OCI-LY3 (cell line): Measurements from ENCODE around the gene CHST4.

Source experiments
- H2AFZ ChIP-seq: fragments of 200-600, 300-600 bp; shearing (Covaris generic); 2 replicates; pipeline ENCODE4 v1.6.0; 2014; ENCODE audit warnings: antibody characterized with exemption, low read depth, low read length
- H3K27ac ChIP-seq: fragments of 200-600, 300-600 bp; sonication (generic); 2 replicates; pipeline ENCODE4 v1.5.1; 2014; ENCODE audit warnings: mild to moderate bottlenecking, low read length, moderate library complexity, mixed read lengths
- H3K27me3 ChIP-seq: fragments of 200-600, 300-600 bp; sonication (generic); 2 replicates; pipeline ENCODE4 v1.6.1; 2014; ENCODE audit warnings: low read depth, low read length, mixed read lengths
- H3K36me3 ChIP-seq: fragments of 200-600, 300-600 bp; sonication (generic); replicated peaks from 2 replicates; pipeline ENCODE3; 2014; ENCODE audit warnings: low read depth, low read length, mixed read lengths
- H3K4me1 ChIP-seq: fragments of 300-600, 200-600 bp; sonication (generic); 2 replicates; pipeline ENCODE4 v1.6.1; 2014; ENCODE audit warnings: low read length, mixed read lengths
- H3K4me2 ChIP-seq: fragments of 200-600, 300-600 bp; sonication (generic); 2 replicates; pipeline ENCODE4 v1.6.1; 2014; ENCODE audit warnings: low read length, mixed read lengths
- H3K4me3 ChIP-seq: fragments of 300-600, 200-600 bp; sonication (generic); 2 replicates; pipeline ENCODE4 v1.5.1; 2014; ENCODE audit warnings: antibody characterized with exemption, mild to moderate bottlenecking, low read length, moderate library complexity
- H3K79me2 ChIP-seq: fragments of 300-600, 200-600 bp; shearing (Covaris generic); 2 replicates; pipeline ENCODE4 v1.6.1; 2014; ENCODE audit warnings: mild to moderate bottlenecking, low read length, mixed read lengths
- H3K9ac ChIP-seq: fragments of 300-600, 200-600 bp; shearing (Covaris generic); 2 replicates; pipeline ENCODE4 v1.6.0; 2014; ENCODE audit warnings: mild to moderate bottlenecking, low read length, moderate library complexity
- H3K9me3 ChIP-seq: fragments of 200-600, 300-600 bp; shearing (Covaris generic); 2 replicates; pipeline ENCODE4 v1.6.1; 2014; ENCODE audit warnings: low read length, mixed read lengths; ENCODE audit not compliant: insufficient read depth
- H4K20me1 ChIP-seq: fragments of 200-600, 300-600 bp; sonication (generic); 2 replicates; pipeline ENCODE4 v1.6.1; 2016; ENCODE audit warnings: low read length, mixed read lengths; ENCODE audit not compliant: insufficient read depth
- EZH2phosphoT487 ChIP-seq: fragments of 200-600 bp; shearing (Covaris generic); IDR thresholded peaks from 2 replicates; pipeline ENCODE4 v1.6.1; 2018; ENCODE audit warnings: antibody characterized with exemption, mixed run types, low read depth
- TF ChIP-seq, protein P1 (sequence below): fragments of 200-600, 300-600 bp; sonication (generic); IDR thresholded peaks from 2 replicates; pipeline ENCODE4 v1.5.1; 2014; ENCODE audit warnings: antibody characterized with exemption, low read length, low read depth

The CHST4 gene

DNA sequence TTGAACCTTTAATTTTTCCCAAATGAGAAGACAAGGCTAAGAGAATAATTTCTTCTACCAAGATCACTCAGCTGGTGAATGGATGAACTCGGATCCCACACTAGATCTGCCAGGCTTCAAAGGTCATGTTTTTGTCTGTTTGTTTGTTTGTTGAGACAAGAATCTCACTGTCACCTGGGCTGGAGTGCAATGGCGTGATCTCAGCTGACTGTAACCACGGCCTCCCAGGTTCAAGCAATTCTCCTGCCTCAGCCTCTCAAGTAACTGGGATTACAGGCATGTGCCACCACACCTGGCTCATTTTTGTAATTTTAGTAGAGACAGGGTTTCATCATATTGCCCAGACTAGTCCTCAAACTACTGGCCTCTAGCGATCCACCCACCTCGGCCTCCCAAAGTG is 43.7 kb upstream of the CHST4 start:
- peaks cover 7% of the 10 kb centered on the region for H3K36me3 ChIP-seq
- H3K27me3 ChIP-seq = no peaks in the 10 kb centered on the region
- no peak for TF ChIP-seq EZH2phosphoT487
- TF ChIP-seq, protein P1, sequence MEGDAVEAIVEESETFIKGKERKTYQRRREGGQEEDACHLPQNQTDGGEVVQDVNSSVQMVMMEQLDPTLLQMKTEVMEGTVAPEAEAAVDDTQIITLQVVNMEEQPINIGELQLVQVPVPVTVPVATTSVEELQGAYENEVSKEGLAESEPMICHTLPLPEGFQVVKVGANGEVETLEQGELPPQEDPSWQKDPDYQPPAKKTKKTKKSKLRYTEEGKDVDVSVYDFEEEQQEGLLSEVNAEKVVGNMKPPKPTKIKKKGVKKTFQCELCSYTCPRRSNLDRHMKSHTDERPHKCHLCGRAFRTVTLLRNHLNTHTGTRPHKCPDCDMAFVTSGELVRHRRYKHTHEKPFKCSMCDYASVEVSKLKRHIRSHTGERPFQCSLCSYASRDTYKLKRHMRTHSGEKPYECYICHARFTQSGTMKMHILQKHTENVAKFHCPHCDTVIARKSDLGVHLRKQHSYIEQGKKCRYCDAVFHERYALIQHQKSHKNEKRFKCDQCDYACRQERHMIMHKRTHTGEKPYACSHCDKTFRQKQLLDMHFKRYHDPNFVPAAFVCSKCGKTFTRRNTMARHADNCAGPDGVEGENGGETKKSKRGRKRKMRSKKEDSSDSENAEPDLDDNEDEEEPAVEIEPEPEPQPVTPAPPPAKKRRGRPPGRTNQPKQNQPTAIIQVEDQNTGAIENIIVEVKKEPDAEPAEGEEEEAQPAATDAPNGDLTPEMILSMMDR = no peak
- H3K27ac ChIP-seq = no peak overlapping the region
- H3K9me3 ChIP-seq = no peaks in the 10 kb centered on the region
- no peak overlapping the region for H3K9ac ChIP-seq
- no peaks in the 10 kb centered on the region for H3K79me2 ChIP-seq
- peaks cover 57% of the 10 kb centered on the region for H3K4me1 ChIP-seq
- no peak overlapping the region for H3K4me2 ChIP-seq
- no peaks in the 10 kb centered on the region for H4K20me1 ChIP-seq
- H2AFZ ChIP-seq = no peak overlapping the region
- no peak overlapping the region for H3K4me3 ChIP-seq

DNA sequence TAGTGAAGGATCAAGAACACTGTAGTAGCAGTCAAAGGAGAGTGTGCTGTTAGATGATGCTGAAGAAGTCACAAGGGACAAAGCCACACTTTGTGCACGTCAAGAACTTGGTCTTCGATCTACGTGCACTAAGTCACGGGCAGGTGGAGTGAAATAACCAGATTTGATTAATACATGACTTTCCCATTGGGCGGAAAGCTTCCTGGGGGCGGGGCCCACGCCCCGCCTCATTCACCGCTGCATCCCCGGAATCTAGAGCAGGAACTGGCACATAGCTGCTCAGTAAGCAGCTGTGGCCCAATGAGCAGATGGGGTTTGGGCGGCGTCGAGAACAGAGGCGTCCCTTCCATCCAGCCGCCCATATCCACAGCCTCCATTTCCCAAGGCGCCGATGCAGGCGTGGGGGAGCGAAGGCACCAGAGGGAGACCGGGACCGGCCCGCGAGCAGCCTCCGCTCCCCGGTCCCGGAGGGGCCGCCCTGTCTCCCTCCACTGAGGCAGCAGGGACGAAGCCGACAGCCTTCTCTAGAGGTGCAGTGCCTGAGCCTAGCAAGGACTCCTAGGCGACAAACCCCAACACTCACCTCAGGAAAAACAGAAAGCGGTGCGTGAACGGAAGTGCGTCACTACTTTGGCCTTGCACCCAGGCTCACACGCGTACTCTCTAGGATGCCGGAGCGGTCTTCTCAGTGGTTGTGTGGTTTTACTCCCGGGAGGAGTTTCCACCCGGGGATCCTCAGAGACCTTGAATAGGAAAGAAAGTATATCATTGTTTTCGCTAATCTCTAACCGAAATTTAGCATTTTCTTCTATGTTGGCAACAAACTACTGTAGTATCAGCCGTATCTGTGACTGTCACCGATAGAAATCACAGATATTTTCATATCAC is 42.0 kb upstream of the CHST4 start:
- peak overlapping the region; percentile 86 for H3K27ac ChIP-seq

DNA sequence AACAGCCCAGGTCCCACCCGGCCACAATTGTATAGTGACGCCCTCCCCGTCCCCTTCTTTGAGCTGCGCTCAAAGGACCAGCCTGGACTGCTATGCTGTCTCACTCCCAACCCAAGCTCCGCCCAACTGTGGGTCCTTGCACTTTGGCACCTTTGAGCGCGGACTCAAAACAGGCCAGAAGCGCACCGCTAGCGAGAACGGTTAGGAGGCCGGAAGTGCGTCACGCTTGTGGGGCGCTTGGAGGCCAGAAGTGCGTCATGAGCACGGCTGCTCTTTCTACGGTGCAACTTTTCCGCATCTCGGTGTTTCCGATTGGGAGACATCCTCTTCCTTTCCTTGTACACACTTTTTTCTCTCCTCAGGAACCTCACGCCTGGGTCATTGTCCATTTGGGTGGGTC is 37.1 kb upstream of the CHST4 start, which contains the start of gene ZNF19:
Gene ZNF19, minus strand, starts transcription at position 203 of the 400 bp plus-strand sequence. CDS start 7,210 bp downstream, outside the sequence.
- Histone ChIP-seq H3K36me3 (no peaks in the 10 kb centered on the region), H3K27me3 (no peaks in the 10 kb centered on the region), H3K27ac (no peak within 1 kb of the TSS), H3K79me2 (no peaks in the 10 kb centered on the region), H3K4me3 (no peak within 1 kb of the TSS), H3K9ac (no peak within 1 kb of the TSS), H4K20me1 (no peaks in the 10 kb centered on the region), H2AFZ (no peak within 1 kb of the TSS), H3K9me3 (no peaks in the 10 kb centered on the region), H3K4me1 (peaks cover 5% of the 10 kb centered on the region; the same call in 1 of the 2 replicates), H3K4me2 (no peak within 1 kb of the TSS)
- TF ChIP-seq EZH2phosphoT487 = no peak
- TF ChIP-seq, protein P1 = no peak

More for the DNA sequence above, 42.0 kb upstream of the CHST4 start:
- no peaks in the 10 kb centered on the region for H3K27me3 ChIP-seq
- H3K36me3 ChIP-seq = no peaks in the 10 kb centered on the region
- H2AFZ ChIP-seq = peak overlapping the region; percentile 100
- H4K20me1 ChIP-seq = no peaks in the 10 kb centered on the region
- H3K9ac ChIP-seq = peak overlapping the region; percentile 77
- H3K9me3 ChIP-seq = no peaks in the 10 kb centered on the region
- H3K4me2 ChIP-seq = peak overlapping the region; percentile 74
- H3K79me2 ChIP-seq = no peaks in the 10 kb centered on the region
- H3K4me3 ChIP-seq = peak overlapping the region; percentile 85
- peaks cover 40% of the 10 kb centered on the region for H3K4me1 ChIP-seq
- no peak for TF ChIP-seq EZH2phosphoT487

DNA sequence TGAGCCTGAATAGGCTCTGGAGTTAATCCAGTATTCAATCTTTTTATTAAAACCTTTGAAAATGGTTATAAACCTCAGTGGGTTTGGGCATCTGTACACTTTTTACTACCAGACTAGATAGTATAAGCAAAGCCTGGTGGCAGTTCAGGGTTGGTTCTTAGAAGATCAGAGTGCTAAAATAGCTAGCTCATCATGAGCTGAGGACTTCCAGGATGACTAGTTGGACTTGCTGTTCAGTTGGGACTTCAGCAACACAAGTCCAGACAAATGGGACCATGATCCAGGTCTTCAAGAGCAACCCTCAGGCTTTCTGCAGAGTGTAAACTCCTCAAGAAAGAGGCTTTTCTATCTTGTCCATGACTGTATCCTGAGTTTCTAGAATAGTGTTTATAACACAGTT is 35.9 kb upstream of the CHST4 start:
- H3K4me1 ChIP-seq = peaks cover 4% of the 10 kb centered on the region; the same call in 1 of the 2 replicates
- H3K79me2 ChIP-seq = no peaks in the 10 kb centered on the region
- H3K9ac ChIP-seq = no peak overlapping the region
- H3K9me3 ChIP-seq = no peaks in the 10 kb centered on the region
- H3K4me2 ChIP-seq = no peak overlapping the region
- H3K27ac ChIP-seq = no peak overlapping the region
- H3K36me3 ChIP-seq = no peaks in the 10 kb centered on the region
- no peak overlapping the region for H2AFZ ChIP-seq
- H3K27me3 ChIP-seq = no peaks in the 10 kb centered on the region
- no peak for TF ChIP-seq EZH2phosphoT487
- TF ChIP-seq, protein P1 = no peak
- no peak overlapping the region for H3K4me3 ChIP-seq
- no peaks in the 10 kb centered on the region for H4K20me1 ChIP-seq
